Right atrium auricular region (tissue), 2 donors: Measurements from ENCODE around the gene RIPK3. TPM values are rescaled to one million over a fixed set of nuclear protein-coding genes. Genes with fewer than 3 reads are reported as not detected.

ENCODE experiments used
- DNase-seq: peaks from one replicate; pipeline ENCODE4 v3.0.0-alpha.2; 2019; ENCODE audit warnings: low spot score
- H3K27ac ChIP-seq, 2 donors: fragments of 200-600 bp; sonication (generic); 1 replicate in 1 of 2; 2 replicates in 1 of 2; pipeline ENCODE4 v1.5.1; 2016 to 2019
- H3K27me3 ChIP-seq, 2 donors: fragments of 200-600 bp; sonication (generic); one replicate each; pipeline versions ENCODE4 v1.5.1 to v1.6.0; 2017 to 2019
- H3K36me3 ChIP-seq: fragments of 200-600 bp; sonication (generic); one replicate; pipeline ENCODE4 v1.5.1; 2016
- H3K4me1 ChIP-seq, 2 donors: fragments of 200-600 bp; sonication (generic); one replicate each; pipeline versions ENCODE4 v1.5.1 to v1.6.0; 2017 to 2019
- H3K4me3 ChIP-seq, 2 donors: fragments of 200-600 bp; sonication (generic); 1 replicate in 1 of 2; 2 replicates in 1 of 2; pipeline ENCODE4 v1.5.1; 2017 to 2019; ENCODE audit warnings: mild to moderate bottlenecking in 1 of 2, moderate library complexity in 1 of 2
- H3K9me3 ChIP-seq, 2 donors: fragments of 200-600 bp; sonication (generic); one replicate each; pipeline ENCODE4 v1.5.1; 2019
- CTCF ChIP-seq, 2 donors: fragments of 200-600 bp; sonication (generic); IDR thresholded peaks; one replicate each; pipeline ENCODE4 v1.5.1; 2019; ENCODE audit warnings: antibody characterized with exemption in 2 of 2
- total RNA-seq, 2 donors: library from RNA; depleted of rRNA; stranded (reverse); fragments of >200 nt; gene quantifications; one replicate each; pipeline ENCODE4 v1.1.0, GENCODE V29; 2016

Gene RIPK3
- total RNA-seq, 2 donors from 2014 or later = 1.9 to 3.8 TPM

DNA sequence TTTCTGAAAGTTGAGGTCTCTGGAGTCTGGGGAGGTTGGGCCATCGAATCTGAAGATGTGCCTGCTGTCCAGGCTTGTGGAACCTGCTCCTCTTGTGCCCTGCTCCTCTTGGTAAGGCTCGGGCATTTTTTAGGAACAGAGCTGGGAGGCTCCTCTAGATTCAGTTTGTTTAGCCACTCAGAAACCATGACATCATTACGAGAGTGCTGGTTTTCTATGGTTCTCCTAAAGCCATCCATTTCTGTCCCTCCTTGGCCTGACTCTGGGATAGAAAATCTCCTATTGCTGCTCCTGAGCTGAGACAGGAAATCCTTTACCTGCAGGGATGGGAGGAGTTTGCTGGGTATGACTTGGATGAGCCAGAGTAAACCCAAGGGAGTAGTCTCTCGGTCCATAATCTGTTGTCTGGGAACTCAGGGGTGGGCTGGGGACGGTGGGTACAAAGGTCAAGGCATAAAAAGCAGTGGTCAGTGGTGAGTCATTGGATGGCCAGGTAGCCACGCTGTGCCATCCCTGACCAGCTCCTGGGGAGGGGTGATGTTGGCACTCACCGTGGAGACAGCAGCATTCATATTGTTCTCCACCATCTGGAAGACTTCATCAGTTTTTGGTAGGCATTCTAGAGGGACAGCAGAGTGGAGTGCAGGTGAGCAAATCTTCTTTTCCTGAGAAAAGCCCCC lies 2.5 kb downstream of the RIPK3 start:
- Histone ChIP-seq H3K27me3 (peaks cover 0 to 4% of the 10 kb centered on the region in 2 donors), H3K4me3 (no peak overlapping the region), H3K27ac (no peak overlapping the region), H3K4me1 (peaks cover 0 to 56% of the 10 kb centered on the region in 2 donors), H3K9me3 (no peaks in the 10 kb centered on the region), H3K36me3 (no peaks in the 10 kb centered on the region)
- no peak for TF ChIP-seq CTCF (IDR thresholded peaks at IDR 0.05)
- DNase-seq = no peak

DNA sequence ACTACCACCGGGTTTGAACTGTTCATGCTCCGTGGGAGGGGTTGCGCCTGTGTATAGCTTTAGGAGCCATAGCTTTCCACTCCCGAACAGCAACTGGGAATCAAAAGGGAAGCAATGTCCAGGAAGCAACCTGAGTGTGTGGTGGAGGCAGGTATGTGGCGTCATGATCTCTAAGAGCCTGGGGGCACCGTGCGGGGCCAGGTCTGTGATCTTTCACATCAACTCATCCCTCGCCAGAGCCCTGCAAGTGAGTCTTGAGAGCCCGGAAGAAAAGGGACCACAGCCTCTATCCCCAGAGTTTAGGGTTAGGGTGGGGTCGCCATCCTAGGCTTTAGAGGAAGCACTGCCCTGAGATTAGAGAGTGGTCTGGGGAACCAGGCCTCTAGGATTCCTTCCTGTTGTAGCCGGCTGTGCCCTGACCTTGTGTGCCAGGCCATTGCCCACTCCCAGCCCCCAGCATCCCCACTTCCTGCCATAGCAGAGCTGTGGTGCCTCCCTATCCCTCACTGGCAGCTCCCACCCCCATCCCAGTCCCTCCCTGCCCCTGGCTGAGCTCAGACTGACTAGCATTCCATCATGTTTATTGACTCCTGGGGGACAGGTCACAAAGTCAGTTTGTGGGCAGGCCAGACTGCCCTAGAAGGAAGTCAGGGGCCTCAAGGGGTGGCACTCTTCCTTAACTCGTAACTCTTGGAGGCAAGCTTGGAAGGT lies 4.2 kb downstream of the RIPK3 start:
- H3K27me3 ChIP-seq = peaks cover 0 to 4% of the 10 kb centered on the region in 2 donors
- no peaks in the 10 kb centered on the region for H3K36me3 ChIP-seq
- peak overlapping the region; percentile 50 to 58 for H3K4me3 ChIP-seq
- no peaks in the 10 kb centered on the region for H3K9me3 ChIP-seq
- H3K27ac ChIP-seq = peak overlapping the region; percentile 81 to 83
- TF ChIP-seq CTCF (IDR thresholded peaks at IDR 0.05) = no peak
- peaks cover 0 to 61% of the 10 kb centered on the region in 2 donors for H3K4me1 ChIP-seq
- no peak for DNase-seq

GRCh38 chr14:24334431-24335291 lies 5.1 kb downstream of the RIPK3 start, which contains the start of gene ADCY4:
Gene ADCY4 (minus strand): TSS chr14:24335071. CDS start chr14:24334652, 419 bp downstream.
- Histone ChIP-seq H3K4me3 (peak within 1 kb of the TSS; percentile 50 to 58), H3K27ac (peak within 1 kb of the TSS; percentile 81 to 83), H3K4me1 (peaks cover 0 to 55% of the 10 kb centered on the region in 2 donors), H3K36me3 (no peaks in the 10 kb centered on the region), H3K9me3 (no peaks in the 10 kb centered on the region), H3K27me3 (peaks cover 0 to 4% of the 10 kb centered on the region in 2 donors)
- TF ChIP-seq CTCF (IDR thresholded peaks at IDR 0.05) = no peak
- no peak for DNase-seq

GRCh38 chr14:24332268-24332993 lies 7.4 kb downstream of the RIPK3 start:
- peak; percentile 61 to 77 for TF ChIP-seq CTCF (IDR thresholded peaks at IDR 0.05)
- Histone ChIP-seq H3K27ac (no peak overlapping the region), H3K4me1 (peaks cover 0 to 40% of the 10 kb centered on the region in 2 donors), H3K27me3 (peaks cover 0 to 4% of the 10 kb centered on the region in 2 donors), H3K36me3 (no peaks in the 10 kb centered on the region), H3K4me3 (peak overlapping the region in 1 of 2 donors; percentile 30), H3K9me3 (no peaks in the 10 kb centered on the region)
- peak; percentile 79 for DNase-seq

DNA sequence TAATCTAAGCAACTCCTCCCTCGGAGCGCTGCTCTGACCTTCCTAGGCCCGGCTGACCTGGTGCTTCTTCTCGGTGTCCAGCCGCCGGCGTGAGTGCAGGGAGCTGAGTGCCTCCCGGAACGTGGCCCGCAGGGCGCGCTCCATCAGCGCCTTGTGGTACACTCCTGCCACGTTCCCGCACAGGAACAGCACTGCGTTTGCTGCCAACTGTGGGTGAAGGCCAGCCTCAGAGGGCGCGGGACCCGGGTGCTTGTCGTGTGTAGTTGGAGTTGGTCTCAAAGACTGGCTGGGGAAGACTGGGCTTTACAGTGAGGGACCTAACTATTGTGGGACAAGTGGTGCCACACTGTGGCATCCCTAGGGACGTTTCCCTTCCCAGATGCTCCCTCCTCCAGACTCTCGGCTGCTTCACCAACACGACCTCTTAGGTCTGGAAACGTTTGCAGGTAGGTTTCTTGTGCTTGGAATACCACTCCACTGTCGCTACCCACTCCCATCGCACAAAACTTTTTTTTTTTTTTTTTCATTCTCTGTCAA lies 8.0 kb downstream of the RIPK3 start:
- DNase-seq = no peak
- Histone ChIP-seq H3K27ac (no peak overlapping the region), H3K4me3 (no peak overlapping the region)

More for the DNA sequence above, 8.0 kb downstream of the RIPK3 start:
- no peaks in the 10 kb centered on the region for H3K36me3 ChIP-seq
- no peak for TF ChIP-seq CTCF (IDR thresholded peaks at IDR 0.05)
- no peaks in the 10 kb centered on the region for H3K9me3 ChIP-seq
- H3K4me1 ChIP-seq = peaks cover 0 to 40% of the 10 kb centered on the region in 2 donors
- peaks cover 0 to 4% of the 10 kb centered on the region in 2 donors for H3K27me3 ChIP-seq
